Testis (tissue), 2 donors: ENCODE data around the gene PPFIBP2.

Source experiments
- POLR2A ChIP-seq: fragments of 450-650 bp; IDR thresholded peaks from one replicate; pipeline ENCODE4 v1.6.1; 2017; ENCODE audit warnings: antibody characterized with exemption, mild to moderate bottlenecking, moderate library complexity
- TF ChIP-seq, protein P1 (sequence below), 3 experiments: fragments of 450-650 bp in 2 of 3; fragments of 200-600 bp in 1 of 3; sonication (generic) in 1 of 3; IDR thresholded peaks; one replicate each; pipeline ENCODE4 v1.5.1; 2016 to 2019; ENCODE audit warnings: antibody characterized with exemption in 3 of 3, mild to moderate bottlenecking in 2 of 3, moderate library complexity in 1 of 3

GRCh38 chr11:7579361-7579791, 65.6 kb downstream of the PPFIBP2 start:
- TF ChIP-seq, protein P1, sequence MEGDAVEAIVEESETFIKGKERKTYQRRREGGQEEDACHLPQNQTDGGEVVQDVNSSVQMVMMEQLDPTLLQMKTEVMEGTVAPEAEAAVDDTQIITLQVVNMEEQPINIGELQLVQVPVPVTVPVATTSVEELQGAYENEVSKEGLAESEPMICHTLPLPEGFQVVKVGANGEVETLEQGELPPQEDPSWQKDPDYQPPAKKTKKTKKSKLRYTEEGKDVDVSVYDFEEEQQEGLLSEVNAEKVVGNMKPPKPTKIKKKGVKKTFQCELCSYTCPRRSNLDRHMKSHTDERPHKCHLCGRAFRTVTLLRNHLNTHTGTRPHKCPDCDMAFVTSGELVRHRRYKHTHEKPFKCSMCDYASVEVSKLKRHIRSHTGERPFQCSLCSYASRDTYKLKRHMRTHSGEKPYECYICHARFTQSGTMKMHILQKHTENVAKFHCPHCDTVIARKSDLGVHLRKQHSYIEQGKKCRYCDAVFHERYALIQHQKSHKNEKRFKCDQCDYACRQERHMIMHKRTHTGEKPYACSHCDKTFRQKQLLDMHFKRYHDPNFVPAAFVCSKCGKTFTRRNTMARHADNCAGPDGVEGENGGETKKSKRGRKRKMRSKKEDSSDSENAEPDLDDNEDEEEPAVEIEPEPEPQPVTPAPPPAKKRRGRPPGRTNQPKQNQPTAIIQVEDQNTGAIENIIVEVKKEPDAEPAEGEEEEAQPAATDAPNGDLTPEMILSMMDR (IDR thresholded peaks at IDR 0.05) = no peak
- no peak for TF ChIP-seq POLR2A
